Measurements from ENCODE around the gene ZNF865. TPM values are rescaled to one million over a fixed set of nuclear protein-coding genes. Genes with fewer than 3 reads are reported as not detected.

The ZNF865 gene
- total RNA-seq, 2 donors from 2014 or later = 11.2 to 11.4 TPM

GRCh38 chr19:55644842-55645511 lies 39.5 kb downstream of the ZNF865 start:
- no peaks in the 10 kb centered on the region for H3K9me3 ChIP-seq
- H3K4me3 ChIP-seq = no peak overlapping the region
- no peak for DNase-seq (ENCODE audit: low spot score)
- no peaks in the 10 kb centered on the region for H3K27me3 ChIP-seq
- H3K27ac ChIP-seq = no peak overlapping the region
- peaks cover 0 to 68% of the 10 kb centered on the region in 2 donors for H3K4me1 ChIP-seq
- H3K36me3 ChIP-seq = peaks cover 11% of the 10 kb centered on the region
- no peak for TF ChIP-seq CTCF (IDR thresholded peaks at IDR 0.05)

- no peak for DNase-seq (ENCODE audit: low spot score)
- peaks cover 0 to 63% of the 10 kb centered on the region in 2 donors for H3K4me1 ChIP-seq
Measured at GRCh38 chr19:55645512-55645881, 40.0 kb downstream of the ZNF865 start.

GRCh38 chr19:55646889-55647731 lies 41.7 kb downstream of the ZNF865 start:
- Histone ChIP-seq H3K4me1 (peaks cover 0 to 53% of the 10 kb centered on the region in 2 donors), H3K36me3 (peaks cover 11% of the 10 kb centered on the region), H3K27ac (peak overlapping the region; percentile 87 to 90), H3K27me3 (no peaks in the 10 kb centered on the region), H3K4me3 (peak overlapping the region; percentile 80 to 88), H3K9me3 (no peaks in the 10 kb centered on the region)
- no peak for TF ChIP-seq CTCF (IDR thresholded peaks at IDR 0.05)
- DNase-seq (ENCODE audit: low spot score) = no peak

More at GRCh38 chr19:55645512-55645881, 40.0 kb downstream of the ZNF865 start:
- Histone ChIP-seq H3K4me3 (no peak overlapping the region), H3K27me3 (no peaks in the 10 kb centered on the region), H3K36me3 (peaks cover 11% of the 10 kb centered on the region), H3K27ac (no peak overlapping the region), H3K9me3 (no peaks in the 10 kb centered on the region)
- TF ChIP-seq CTCF (IDR thresholded peaks at IDR 0.05) = no peak

- TF ChIP-seq CTCF (IDR thresholded peaks at IDR 0.05) = no peak
- H3K4me3 ChIP-seq = peak within 1 kb of the TSS; percentile 80 to 88
- H3K36me3 ChIP-seq = peaks cover 11% of the 10 kb centered on the region
- no peak for DNase-seq (ENCODE audit: low spot score)
- peak within 1 kb of the TSS; percentile 87 to 90 for H3K27ac ChIP-seq
- H3K4me1 ChIP-seq = peaks cover 0 to 46% of the 10 kb centered on the region in 2 donors
- H3K9me3 ChIP-seq = no peaks in the 10 kb centered on the region
- no peaks in the 10 kb centered on the region for H3K27me3 ChIP-seq
Measured at GRCh38 chr19:55647732-55648584, 42.5 kb downstream of the ZNF865 start, which contains the start of gene CCDC106. Gene CCDC106 (plus strand): TSS chr19:55648212. CDS start chr19:55649047, 835 bp downstream.

- Histone ChIP-seq H3K4me3 (peak overlapping the region; percentile 80 to 88), H3K27ac (peak overlapping the region; percentile 87 to 90), H3K27me3 (no peaks in the 10 kb centered on the region), H3K36me3 (peaks cover 11% of the 10 kb centered on the region), H3K9me3 (no peaks in the 10 kb centered on the region), H3K4me1 (peaks cover 0 to 48% of the 10 kb centered on the region in 2 donors)
- DNase-seq (ENCODE audit: low spot score) = no peak
- no peak for TF ChIP-seq CTCF (IDR thresholded peaks at IDR 0.05)
Measured at GRCh38 chr19:55648585-55649267, 43.3 kb downstream of the ZNF865 start.
